ENCODE measurements around the gene FAM9C. TPM values are rescaled to one million over a fixed set of nuclear protein-coding genes. Genes with fewer than 3 reads are reported as not detected.
A peak's percentile ranks its signal among the peaks of the same experiment; 100 is the strongest.

Gene FAM9C
- total and polyA plus RNA-seq, 9 of the 15 experiments (the other 6 are each of a cell fraction or from before 2014, with no cell fraction given) = not detected

DNA sequence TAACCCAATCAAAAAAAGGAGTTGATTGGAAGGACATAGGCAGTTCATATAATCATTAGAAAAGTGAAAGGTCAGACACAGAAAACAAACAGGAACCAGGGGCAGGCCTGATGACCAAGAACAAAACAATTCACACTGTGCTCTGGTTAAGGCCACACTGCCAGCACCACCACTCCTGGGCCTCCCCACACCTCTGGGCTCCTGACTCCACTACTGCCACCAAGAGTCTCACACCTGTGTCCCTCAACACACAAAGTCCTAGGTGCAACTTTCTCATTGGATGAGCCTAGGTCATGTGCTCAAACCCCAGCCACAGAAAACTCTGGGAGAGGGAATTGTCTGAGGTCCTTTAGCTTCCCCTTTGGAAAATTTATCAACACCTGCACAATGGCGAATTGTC, 11.1 kb upstream of the FAM9C start:
- WGBS (ENCODE audit: insufficient coverage, low coverage, missing lambda C conversion rate) = 100% methylated on average over 1 of the region's 1 CpG
- POLR2A ChIA-PET = no interaction called here
- TF ChIP-seq USF2 (CRISPR knock-in tag; IDR thresholded peaks at IDR 0.05) (0 out of 2 replicates have a peak, but pooled peaks have one; percentile 9), IRF2 (CRISPR knock-in tag; IDR thresholded peaks at IDR 0.05) (no peak)
- in situ Hi-C loops (cut with MboI) = no loop called here
- Histone ChIP-seq H3K9me3 (replicated peaks; ENCODE audit: control insufficient read depth, insufficient read depth, low read depth, low read length) (no peaks in the 10 kb centered on the region), H2AFZ (ENCODE audit: low read depth, low read length) (no peak overlapping the region), H3K79me2 (ENCODE audit: control insufficient read depth, insufficient read depth, low read length) (no peaks in the 10 kb centered on the region), H3K36me3 (ENCODE audit: control insufficient read depth, insufficient read depth, low read length) (no peaks in the 10 kb centered on the region), H3K27ac (ENCODE audit: extremely low read depth, low read depth, low read length) (no peak overlapping the region), H4K20me1 (replicated peaks; ENCODE audit: control insufficient read depth, insufficient read depth, low read length) (no peaks in the 10 kb centered on the region), H3K4me3 (no peak overlapping the region), H3K9ac (ENCODE audit: insufficient read depth in 1 of 2, low read depth in 2 of 2, low read length in 2 of 2) (no peak overlapping the region), H3K27me3 (ENCODE audit: control insufficient read depth in 2 of 2, insufficient read depth in 2 of 2, low read length in 2 of 2) (no peaks in the 10 kb centered on the region), H3K4me1 (replicated peaks in 1 of 2; ENCODE audit: control insufficient read depth in 2 of 2, insufficient read depth in 2 of 2, low read length in 2 of 2) (peaks cover 0 to 19% of the 10 kb centered on the region in 2 experiments; a peak in 3 of 5 replicates), H3K4me2 (ENCODE audit: insufficient read depth, low read length) (no peak overlapping the region), H3K9me1 (ENCODE audit: control insufficient read depth, insufficient read depth, low read length) (no peaks in the 10 kb centered on the region)
- CTCF ChIA-PET (ENCODE audit: low intra/inter-chr PET ratio) = no interaction called here
- FAIRE-seq (no peak), DNase-seq (ENCODE audit: extremely low read depth in 1 of 4, low spot score in 3 of 4) (no peak), ATAC-seq (no peak)
- intact Hi-C loops (cut with micrococcal nuclease) = no loop called here
- BruUV-seq (replicated peaks) = no TSS peak

GRCh38 chrX:13053171-13053570, 8.8 kb upstream of the FAM9C start:
- no peak for DNase-seq (ENCODE audit: extremely low read depth in 1 of 4, low spot score in 3 of 4)
- no TSS peak for BruUV-seq (replicated peaks)
- in situ Hi-C loops (cut with MboI) = no loop called here

More at GRCh38 chrX:13053171-13053570, 8.8 kb upstream of the FAM9C start:
- Histone ChIP-seq H3K27ac (ENCODE audit: extremely low read depth, low read depth, low read length) (no peak overlapping the region), H3K4me3 (no peak overlapping the region), H3K79me2 (ENCODE audit: control insufficient read depth, insufficient read depth, low read length) (no peaks in the 10 kb centered on the region), H3K4me1 (replicated peaks in 1 of 2; ENCODE audit: control insufficient read depth in 2 of 2, insufficient read depth in 2 of 2, low read length in 2 of 2) (no peaks in the 10 kb centered on the region; a peak in 1 of 5 replicates), H4K20me1 (replicated peaks; ENCODE audit: control insufficient read depth, insufficient read depth, low read length) (no peaks in the 10 kb centered on the region), H2AFZ (ENCODE audit: low read depth, low read length) (no peak overlapping the region), H3K9ac (ENCODE audit: insufficient read depth in 1 of 2, low read depth in 2 of 2, low read length in 2 of 2) (no peak overlapping the region), H3K9me1 (ENCODE audit: control insufficient read depth, insufficient read depth, low read length) (no peaks in the 10 kb centered on the region), H3K27me3 (ENCODE audit: control insufficient read depth in 2 of 2, insufficient read depth in 2 of 2, low read length in 2 of 2) (no peaks in the 10 kb centered on the region), H3K36me3 (ENCODE audit: control insufficient read depth, insufficient read depth, low read length) (no peaks in the 10 kb centered on the region), H3K4me2 (ENCODE audit: insufficient read depth, low read length) (no peak overlapping the region), H3K9me3 (replicated peaks; ENCODE audit: control insufficient read depth, insufficient read depth, low read depth, low read length) (no peaks in the 10 kb centered on the region)
- intact Hi-C loops (cut with micrococcal nuclease) = no loop called here
- TF ChIP-seq GABPB2 (CRISPR knock-in tag; conservative IDR thresholded peaks at IDR 0.05) (no peak), SIX5 (IDR thresholded peaks at IDR 0.05; ENCODE audit: borderline replicate concordance in 1 of 2, insufficient read depth in 1 of 2, low read depth in 1 of 2, low read length in 2 of 2) (no peak)
- ChIA-PET CTCF (ENCODE audit: low intra/inter-chr PET ratio) (no interaction called here), POLR2A (no interaction called here)
- ATAC-seq (no peak), FAIRE-seq (no peak)
